Measurements from ENCODE around the gene LBP.
"Not testable (repeated sequence)": the region's sequence is repeated elsewhere in the genome, so short reads cannot be mapped to it uniquely, and the experiment has no call there.

The LBP gene

DNA sequence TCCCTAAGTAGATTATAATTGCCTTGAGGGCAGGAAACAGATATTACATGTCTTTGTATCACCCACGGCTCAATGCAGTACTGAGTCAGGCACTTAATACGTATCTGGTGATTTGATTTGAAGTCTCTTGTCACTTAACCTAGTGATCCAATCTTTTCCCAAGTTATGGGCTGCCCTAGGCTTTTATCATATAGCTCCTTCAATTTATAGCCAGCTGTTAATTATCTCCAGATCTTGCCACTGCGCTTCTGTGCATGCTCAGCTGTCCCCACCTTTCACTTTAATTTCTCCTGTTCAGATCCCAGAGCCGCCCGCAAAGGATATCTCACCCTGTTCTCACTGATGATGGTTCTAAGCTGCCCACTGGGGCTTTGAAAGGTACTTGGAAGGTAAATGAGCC, 47.0 kb downstream of the LBP start:
- in situ Hi-C loops (cut with HindIII; ENCODE audit: low sequenced_read_pairs): no loop called here

- in situ Hi-C loops (cut with HindIII; ENCODE audit: low sequenced_read_pairs): no loop called here
Observed at GRCh38 chr20:38395165-38395564, 48.9 kb downstream of the LBP start.

DNA sequence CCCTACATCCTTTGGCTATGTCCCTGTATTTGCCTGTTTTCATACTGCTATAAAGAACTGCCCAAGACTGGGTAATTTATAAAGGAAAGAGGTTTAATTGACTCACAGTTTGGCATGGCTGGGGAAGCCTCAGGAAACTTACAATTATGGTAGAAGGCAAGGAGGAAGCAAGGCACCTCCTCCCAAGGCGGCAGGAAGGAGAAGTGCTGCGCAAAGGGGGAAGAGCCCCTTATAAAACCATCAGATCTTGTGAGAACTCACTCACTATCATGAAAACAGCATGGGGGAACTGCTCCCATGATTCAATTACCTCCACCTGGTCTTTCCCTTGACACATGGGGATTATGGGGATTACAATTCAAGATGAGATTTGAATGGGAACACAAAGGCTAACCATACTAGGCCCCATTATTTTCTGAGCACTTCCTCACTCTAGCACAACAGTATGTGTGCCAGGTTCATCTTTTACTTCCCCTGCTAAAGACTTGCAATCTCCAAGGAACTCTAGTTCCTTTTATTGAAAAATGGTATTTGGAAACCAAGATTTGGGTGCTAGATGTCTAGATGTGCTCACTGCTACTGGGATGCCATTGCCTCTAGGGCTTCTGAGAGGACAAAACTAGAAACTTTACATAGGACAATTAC, 49.6 kb downstream of the LBP start:
- in situ Hi-C loops (cut with HindIII; ENCODE audit: low sequenced_read_pairs): not testable (repeated sequence)

DNA sequence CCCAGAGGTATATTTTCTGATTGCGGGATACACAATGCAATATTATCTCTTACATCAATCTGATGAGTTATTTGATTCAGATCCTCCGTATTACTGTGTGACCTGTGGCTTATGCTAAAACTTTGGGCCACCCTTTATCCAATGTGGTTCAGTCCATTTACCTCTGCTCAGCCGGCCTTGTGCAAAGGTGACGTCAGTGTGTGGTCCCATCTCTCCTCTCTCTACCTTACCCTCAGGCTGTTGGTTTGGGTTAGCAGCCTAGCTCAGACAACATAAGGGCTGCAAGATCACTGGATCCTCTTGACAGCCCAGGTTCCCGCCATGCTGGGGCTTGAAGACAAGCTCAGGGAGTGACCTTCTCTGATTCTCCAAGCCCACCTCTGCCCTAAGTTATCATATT, 55.8 kb downstream of the LBP start:
- in situ Hi-C loops (cut with HindIII; ENCODE audit: low sequenced_read_pairs): no loop called here

DNA sequence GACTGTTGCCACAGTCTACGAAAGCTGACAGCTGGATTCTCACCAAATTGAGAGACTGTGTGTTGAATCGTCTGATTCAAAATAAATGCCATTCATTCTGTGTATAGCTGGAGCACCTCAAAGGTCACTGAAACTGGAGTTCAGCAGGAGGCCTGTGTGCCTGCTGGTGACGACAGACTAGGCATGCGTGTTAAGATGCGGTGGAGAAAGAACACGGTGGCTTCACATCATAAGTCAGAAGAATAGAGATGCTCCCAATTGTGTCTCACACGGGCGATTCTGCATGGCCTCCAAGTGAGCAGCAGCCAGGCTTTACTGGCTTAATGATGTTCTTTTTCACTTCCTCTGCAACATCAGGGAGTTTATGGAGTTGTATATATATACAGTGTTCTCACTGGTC, 56.5 kb downstream of the LBP start:
- in situ Hi-C loops (cut with HindIII; ENCODE audit: low sequenced_read_pairs): no loop called here

- in situ Hi-C loops (cut with HindIII; ENCODE audit: low sequenced_read_pairs): no loop called here
Observed at GRCh38 chr20:38404016-38404415, 57.7 kb downstream of the LBP start.

DNA sequence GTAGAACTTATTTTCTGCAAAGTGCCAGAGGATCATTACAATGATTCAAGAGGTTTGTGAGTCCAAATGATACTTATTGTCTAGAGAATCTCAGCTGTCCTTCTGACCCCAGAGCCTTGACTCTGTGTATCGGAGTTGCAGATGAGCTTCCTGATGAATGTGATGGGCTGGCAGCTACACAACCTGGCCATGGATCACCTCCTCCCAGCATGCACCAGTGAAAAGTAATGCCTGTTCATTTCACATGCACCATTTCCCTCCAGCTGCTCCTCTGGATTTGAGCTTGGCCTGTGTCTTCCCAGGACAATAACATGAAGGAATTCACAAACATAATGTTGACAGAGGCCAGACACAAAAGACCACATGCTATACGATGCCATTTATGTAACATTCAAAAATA, 58.9 kb downstream of the LBP start:
- in situ Hi-C loops (cut with HindIII; ENCODE audit: low sequenced_read_pairs): no loop called here

- in situ Hi-C loops (cut with HindIII; ENCODE audit: low sequenced_read_pairs): no loop called here
Observed at GRCh38 chr20:38406476-38406875, 60.2 kb downstream of the LBP start.

DNA sequence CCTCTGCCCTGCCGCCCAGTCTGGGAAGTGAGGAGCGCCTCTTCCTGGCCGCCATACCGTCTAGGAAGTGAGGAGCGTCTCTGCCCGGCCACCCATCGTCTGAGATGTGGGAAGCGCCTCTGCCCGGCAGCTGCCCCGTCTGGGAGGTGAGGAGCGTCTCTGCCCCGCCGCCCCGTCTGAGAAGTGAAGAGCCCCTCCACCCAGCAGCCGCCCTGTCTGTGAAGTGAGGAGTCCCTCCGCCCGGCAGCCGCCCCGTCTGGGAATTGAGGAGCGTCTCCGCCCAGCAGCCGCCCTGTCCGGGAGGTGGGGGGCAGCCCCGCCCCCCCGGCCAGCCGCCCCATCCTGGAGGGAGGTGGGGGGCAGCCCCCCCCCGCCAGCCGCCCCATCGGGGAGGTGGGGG, 61.0 kb downstream of the LBP start:
- in situ Hi-C loops (cut with HindIII; ENCODE audit: low sequenced_read_pairs): no loop called here

GRCh38 chr20:38407822-38408221, 61.5 kb downstream of the LBP start:
- in situ Hi-C loops (cut with HindIII; ENCODE audit: low sequenced_read_pairs): not testable (repeated sequence)

- in situ Hi-C loops (cut with HindIII; ENCODE audit: low sequenced_read_pairs): no loop called here
Observed at GRCh38 chr20:38412877-38413577, 66.7 kb downstream of the LBP start.

DNA sequence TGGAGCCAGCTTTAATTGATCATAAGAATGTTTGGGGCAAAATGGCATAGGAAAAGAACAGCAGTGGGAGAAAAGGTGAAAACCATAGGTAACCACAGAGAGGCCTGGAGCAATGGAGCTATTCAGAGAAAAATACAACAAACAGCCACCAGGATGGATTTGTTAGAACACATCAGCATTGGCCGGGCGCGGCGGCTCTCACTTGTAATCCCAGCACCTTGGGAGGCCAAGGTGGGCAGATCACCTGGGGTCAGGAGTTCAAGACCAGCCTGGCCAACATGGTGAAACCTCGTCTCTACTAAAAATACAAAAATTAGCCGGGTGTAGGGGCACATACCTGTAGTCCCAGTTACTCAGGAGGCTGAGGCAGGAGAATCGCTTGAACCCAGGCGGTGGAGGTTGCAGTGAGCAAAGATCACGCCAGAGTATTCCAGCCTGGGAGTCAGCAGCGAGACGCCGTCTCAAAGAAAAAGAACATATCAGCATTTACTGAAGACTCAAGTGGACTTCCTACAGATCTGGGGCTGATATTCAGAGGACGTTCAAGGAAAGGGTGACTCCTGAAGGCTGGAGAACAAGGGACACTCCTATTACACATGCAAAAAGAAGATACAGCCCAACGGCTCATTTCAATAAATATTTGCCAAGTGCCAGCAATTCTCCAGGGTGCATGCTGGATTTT, 68.6 kb downstream of the LBP start:
- in situ Hi-C loops (cut with HindIII; ENCODE audit: low sequenced_read_pairs): no loop called here

GRCh38 chr20:38418509-38419204, 72.4 kb downstream of the LBP start:
- in situ Hi-C loops (cut with HindIII; ENCODE audit: low sequenced_read_pairs): no loop called here

DNA sequence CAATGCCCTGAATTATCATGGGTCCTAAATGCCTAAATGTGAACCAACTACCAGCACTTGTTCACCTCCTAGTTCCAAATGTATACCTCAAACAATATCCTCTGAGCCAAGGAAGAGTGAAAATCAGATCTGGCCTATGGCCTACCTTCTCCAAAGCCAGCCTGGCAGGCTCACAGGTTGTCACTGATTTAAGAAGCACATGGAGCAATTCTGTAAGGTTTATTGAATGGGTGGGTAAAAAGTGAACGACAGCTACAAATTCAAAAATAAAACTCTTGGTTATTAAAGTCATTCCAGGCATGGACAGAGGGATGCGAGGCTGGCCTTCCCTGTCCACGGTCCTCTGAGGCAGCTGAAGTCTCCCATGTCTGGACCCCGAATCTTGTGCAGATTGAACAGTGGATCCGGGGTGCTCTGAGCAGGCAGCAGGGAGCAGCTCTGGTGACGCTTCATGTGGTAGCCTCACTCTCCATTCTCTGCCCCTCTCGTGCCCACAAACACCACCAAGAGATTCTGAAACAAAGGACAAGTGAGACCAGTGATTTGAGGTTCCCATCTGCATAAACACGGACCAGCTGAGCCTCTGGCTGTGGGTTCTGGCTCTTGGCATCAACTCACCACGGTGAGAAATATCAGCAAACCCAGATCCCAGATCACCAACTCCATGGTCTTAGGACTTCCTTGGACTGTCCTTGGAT, 74.3 kb downstream of the LBP start:
- in situ Hi-C loops (cut with HindIII; ENCODE audit: low sequenced_read_pairs): no loop called here

GRCh38 chr20:38421915-38422314, 75.6 kb downstream of the LBP start:
- in situ Hi-C loops (cut with HindIII; ENCODE audit: low sequenced_read_pairs): no loop called here

DNA sequence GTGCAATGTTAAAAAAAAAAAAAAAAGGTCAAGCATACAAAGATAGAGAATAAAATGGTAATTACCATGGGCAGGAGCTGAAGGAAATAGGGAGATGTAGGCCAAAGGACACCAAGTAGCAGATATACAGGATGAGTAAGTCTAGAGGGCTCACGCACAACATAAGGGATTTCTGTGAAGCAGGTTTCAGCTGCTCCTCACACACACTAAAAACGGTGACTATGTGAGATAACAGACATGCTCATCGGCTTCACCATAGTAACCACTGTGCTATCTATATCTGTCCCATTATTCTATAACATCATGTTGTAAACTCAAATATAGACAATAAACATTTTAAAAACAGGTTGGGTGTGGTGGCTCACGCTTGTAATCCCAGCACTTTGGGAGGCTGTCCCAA, 77.3 kb downstream of the LBP start:
- in situ Hi-C loops (cut with HindIII; ENCODE audit: low sequenced_read_pairs): no loop called here

DNA sequence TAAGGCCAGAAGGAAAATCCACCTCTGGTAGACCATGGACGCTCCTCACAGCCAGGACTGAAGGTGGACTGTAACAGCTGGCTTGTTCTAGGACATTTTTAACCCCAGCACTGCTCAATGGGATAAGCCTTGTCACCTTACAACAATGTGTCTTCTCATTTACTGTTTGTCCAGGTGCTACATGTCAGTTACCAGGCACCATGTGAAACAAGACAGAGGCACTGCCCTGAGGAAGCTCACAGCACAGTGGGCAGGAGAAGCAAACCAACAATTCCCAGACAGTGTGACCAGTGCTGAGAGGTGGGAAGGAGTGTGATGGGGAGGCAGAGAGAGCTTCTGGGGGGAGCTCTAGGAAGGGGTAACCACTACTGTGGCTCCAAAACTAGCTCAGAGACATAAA, 78.1 kb downstream of the LBP start:
- in situ Hi-C loops (cut with HindIII; ENCODE audit: low sequenced_read_pairs): no loop called here

- in situ Hi-C loops (cut with HindIII; ENCODE audit: low sequenced_read_pairs): no loop called here
Observed at GRCh38 chr20:38426006-38426897, 80.0 kb downstream of the LBP start.
